ENCODE measurements around the gene EDC3.
A peak's percentile ranks its signal among the peaks of the same experiment; 100 is the strongest.
"Not testable (repeated sequence)": the region's sequence is repeated elsewhere in the genome, so short reads cannot be mapped to it uniquely, and the experiment has no call there.

The EDC3 gene

GRCh38 chr15:74695597-74696397 is at the start of gene EDC3:
EDC3 (minus strand) TSS chr15:74696024; CDS start chr15:74675124, 20,900 bp downstream.
- DNase-seq: peak; percentile 96

- no peak for DNase-seq
Measured at GRCh38 chr15:74742422-74742821, 46.6 kb upstream of the EDC3 start.

- DNase-seq: not testable (repeated sequence)
Measured at GRCh38 chr15:74738239-74738638, 42.4 kb upstream of the EDC3 start.

GRCh38 chr15:74735305-74735704 is 39.5 kb upstream of the EDC3 start:
- no peak for DNase-seq

GRCh38 chr15:74733269-74733668 is 37.4 kb upstream of the EDC3 start:
- no peak for DNase-seq

- no peak for DNase-seq
Measured at GRCh38 chr15:74732846-74733245, 37.0 kb upstream of the EDC3 start.

- DNase-seq: no peak
Measured at GRCh38 chr15:74730619-74731316, 34.9 kb upstream of the EDC3 start.

GRCh38 chr15:74729372-74729771 is 33.5 kb upstream of the EDC3 start:
- not testable (repeated sequence) for DNase-seq

- DNase-seq: not testable (repeated sequence)
Measured at GRCh38 chr15:74728699-74729098, 32.9 kb upstream of the EDC3 start.

GRCh38 chr15:74727727-74728126 is 31.9 kb upstream of the EDC3 start:
- no peak for DNase-seq

GRCh38 chr15:74726774-74727164 is 30.9 kb upstream of the EDC3 start:
- no peak for DNase-seq

GRCh38 chr15:74725845-74726773 is 30.3 kb upstream of the EDC3 start:
- peak; percentile 76 for DNase-seq

- peak; percentile 31 for DNase-seq
Measured at GRCh38 chr15:74725225-74725774, 29.5 kb upstream of the EDC3 start, which contains the start of gene CYP1A1. CYP1A1 (minus strand) TSS chr15:74725528; CDS start chr15:74723097, 2,431 bp downstream.

GRCh38 chr15:74724570-74725224 is 28.9 kb upstream of the EDC3 start:
- DNase-seq: peak; percentile 9

- peak; percentile 73 for DNase-seq
Measured at GRCh38 chr15:74723754-74724334, 28.0 kb upstream of the EDC3 start.

GRCh38 chr15:74723187-74723586 is 27.4 kb upstream of the EDC3 start:
- DNase-seq: no peak

- DNase-seq: no peak
Measured at GRCh38 chr15:74722591-74722990, 26.8 kb upstream of the EDC3 start.

GRCh38 chr15:74716651-74717050 is 20.8 kb upstream of the EDC3 start:
- DNase-seq: no peak

- DNase-seq: no peak
Measured at GRCh38 chr15:74712311-74712710, 16.5 kb upstream of the EDC3 start.

- DNase-seq: no peak
Measured at GRCh38 chr15:74710319-74711094, 14.7 kb upstream of the EDC3 start.

GRCh38 chr15:74709892-74710291 is 14.1 kb upstream of the EDC3 start:
- DNase-seq: no peak
